ENCODE measurements around the gene MAST4. TPM values are rescaled to one million over a fixed set of nuclear protein-coding genes. Genes with fewer than 3 reads are reported as not detected.

Gene MAST4
- total and polyA plus RNA-seq, 2 donors from 2014 or later, result 27.3 to 31.4 TPM

DNA sequence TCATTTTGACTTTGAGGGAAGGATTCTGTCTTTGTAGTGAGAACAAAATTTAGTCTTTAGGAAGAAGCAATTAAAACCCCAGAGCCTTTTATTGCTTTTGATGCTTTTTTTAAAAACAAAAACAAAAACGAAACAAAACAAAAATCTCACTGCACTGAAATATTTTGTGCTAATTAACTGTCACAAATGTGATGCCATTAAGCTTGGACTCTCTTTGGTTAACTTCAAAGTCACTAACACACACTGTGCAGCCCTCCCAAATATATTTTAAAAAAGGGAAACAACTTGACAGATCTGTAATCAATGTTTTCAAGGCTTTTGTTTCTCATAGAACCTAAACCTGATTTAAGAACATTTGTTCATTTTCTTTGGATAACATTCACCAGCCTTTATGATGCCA, 290.7 kb downstream of the MAST4 start:
- Histone ChIP-seq H3K4me3 (ENCODE audit: low read length in 3 of 3) (no peak overlapping the region), H3K27ac (ENCODE audit: low read depth in 2 of 2, low read length in 2 of 2) (no peak overlapping the region), H3K9me3 (ENCODE audit: control insufficient read depth in 2 of 3, insufficient read depth in 1 of 3, low read length in 3 of 3) (no peaks in the 10 kb centered on the region), H3K27me3 (ENCODE audit: control insufficient read depth, insufficient read depth, low read length) (no peaks in the 10 kb centered on the region), H3K36me3 (ENCODE audit: control insufficient read depth in 2 of 3, insufficient read depth in 3 of 3, low read length in 3 of 3) (no peaks in the 10 kb centered on the region), H3K4me1 (ENCODE audit: control insufficient read depth in 2 of 3, insufficient read depth in 2 of 3, low read depth in 1 of 3, low read length in 3 of 3) (peaks cover 0 to 10% (median 2%) of the 10 kb centered on the region in 3 donors), H3K9ac (ENCODE audit: low read length in 3 of 3) (no peak overlapping the region)
- DNase-seq, result no peak
- TF ChIP-seq, protein P1, sequence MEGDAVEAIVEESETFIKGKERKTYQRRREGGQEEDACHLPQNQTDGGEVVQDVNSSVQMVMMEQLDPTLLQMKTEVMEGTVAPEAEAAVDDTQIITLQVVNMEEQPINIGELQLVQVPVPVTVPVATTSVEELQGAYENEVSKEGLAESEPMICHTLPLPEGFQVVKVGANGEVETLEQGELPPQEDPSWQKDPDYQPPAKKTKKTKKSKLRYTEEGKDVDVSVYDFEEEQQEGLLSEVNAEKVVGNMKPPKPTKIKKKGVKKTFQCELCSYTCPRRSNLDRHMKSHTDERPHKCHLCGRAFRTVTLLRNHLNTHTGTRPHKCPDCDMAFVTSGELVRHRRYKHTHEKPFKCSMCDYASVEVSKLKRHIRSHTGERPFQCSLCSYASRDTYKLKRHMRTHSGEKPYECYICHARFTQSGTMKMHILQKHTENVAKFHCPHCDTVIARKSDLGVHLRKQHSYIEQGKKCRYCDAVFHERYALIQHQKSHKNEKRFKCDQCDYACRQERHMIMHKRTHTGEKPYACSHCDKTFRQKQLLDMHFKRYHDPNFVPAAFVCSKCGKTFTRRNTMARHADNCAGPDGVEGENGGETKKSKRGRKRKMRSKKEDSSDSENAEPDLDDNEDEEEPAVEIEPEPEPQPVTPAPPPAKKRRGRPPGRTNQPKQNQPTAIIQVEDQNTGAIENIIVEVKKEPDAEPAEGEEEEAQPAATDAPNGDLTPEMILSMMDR (IDR thresholded peaks at IDR 0.05; ENCODE audit: borderline replicate concordance, extremely low read depth, insufficient read depth), result no peak
- FAIRE-seq, result no peak
- intact Hi-C loops (cut with DNase I), result no loop called here

DNA sequence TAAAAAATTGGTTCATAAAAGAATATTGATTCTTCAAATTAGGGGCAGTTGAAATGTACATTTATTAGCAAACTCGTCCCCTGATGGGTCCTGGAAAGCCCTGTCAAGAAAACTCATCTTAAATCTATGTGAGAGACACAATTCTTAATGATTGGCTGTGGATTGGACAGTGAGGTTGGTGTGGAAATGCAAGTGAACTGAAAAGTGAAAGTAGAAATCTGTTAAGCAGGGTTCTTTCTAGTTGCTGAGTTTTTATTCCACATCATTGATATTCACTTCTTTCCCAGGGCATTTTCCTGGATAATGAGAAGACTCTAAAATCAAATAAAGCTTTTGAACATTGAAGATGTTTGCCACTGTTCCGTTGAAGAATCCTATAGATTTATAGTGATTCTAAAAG, 292.4 kb downstream of the MAST4 start:
- FAIRE-seq (no peak), DNase-seq (no peak)
- no peaks in the 10 kb centered on the region for H3K9me3 ChIP-seq (ENCODE audit: control insufficient read depth in 2 of 3, insufficient read depth in 1 of 3, low read length in 3 of 3)
- H3K4me1 ChIP-seq (ENCODE audit: control insufficient read depth in 2 of 3, insufficient read depth in 2 of 3, low read depth in 1 of 3, low read length in 3 of 3), result peaks cover 0 to 10% (median 2%) of the 10 kb centered on the region in 3 donors
- TF ChIP-seq, protein P1 (IDR thresholded peaks at IDR 0.05; ENCODE audit: borderline replicate concordance, extremely low read depth, insufficient read depth), result no peak
- no peak overlapping the region for H3K4me3 ChIP-seq (ENCODE audit: low read length in 3 of 3)
- intact Hi-C loops (cut with DNase I), result no loop called here
- H3K36me3 ChIP-seq (ENCODE audit: control insufficient read depth in 2 of 3, insufficient read depth in 3 of 3, low read length in 3 of 3), result no peaks in the 10 kb centered on the region
- no peaks in the 10 kb centered on the region for H3K27me3 ChIP-seq (ENCODE audit: control insufficient read depth, insufficient read depth, low read length)
- H3K27ac ChIP-seq (ENCODE audit: low read depth in 2 of 2, low read length in 2 of 2), result no peak overlapping the region
- H3K9ac ChIP-seq (ENCODE audit: low read length in 3 of 3), result no peak overlapping the region

DNA sequence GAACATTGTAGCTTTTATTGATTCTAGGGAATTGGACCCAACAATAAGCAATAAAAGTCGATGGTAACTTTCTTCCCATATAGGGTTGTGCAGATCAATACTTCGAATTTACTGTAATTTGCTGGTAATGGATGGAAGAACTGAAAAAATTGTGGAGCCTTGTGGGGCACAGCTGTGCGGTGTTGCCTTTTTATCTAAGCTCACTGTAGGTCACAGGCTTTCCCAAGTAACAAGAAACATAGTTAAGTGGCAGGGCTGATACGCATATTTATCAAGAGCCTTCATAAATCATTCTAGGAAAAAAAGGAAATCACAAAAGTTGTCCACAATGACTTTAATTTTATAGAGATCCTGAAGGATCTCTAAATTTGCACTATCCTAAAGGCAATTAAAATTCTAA, 292.9 kb downstream of the MAST4 start:
- Histone ChIP-seq H3K4me1 (ENCODE audit: control insufficient read depth in 2 of 3, insufficient read depth in 2 of 3, low read depth in 1 of 3, low read length in 3 of 3) (peaks cover 0 to 10% (median 2%) of the 10 kb centered on the region in 3 donors), H3K9me3 (ENCODE audit: control insufficient read depth in 2 of 3, insufficient read depth in 1 of 3, low read length in 3 of 3) (no peaks in the 10 kb centered on the region), H3K4me3 (ENCODE audit: low read length in 3 of 3) (no peak overlapping the region), H3K27me3 (ENCODE audit: control insufficient read depth, insufficient read depth, low read length) (no peaks in the 10 kb centered on the region), H3K36me3 (ENCODE audit: control insufficient read depth in 2 of 3, insufficient read depth in 3 of 3, low read length in 3 of 3) (no peaks in the 10 kb centered on the region), H3K9ac (ENCODE audit: low read length in 3 of 3) (no peak overlapping the region), H3K27ac (ENCODE audit: low read depth in 2 of 2, low read length in 2 of 2) (no peak overlapping the region)
- FAIRE-seq, result no peak
- no peak for DNase-seq
- intact Hi-C loops (cut with DNase I), result no loop called here
- TF ChIP-seq, protein P1 (IDR thresholded peaks at IDR 0.05; ENCODE audit: borderline replicate concordance, extremely low read depth, insufficient read depth), result no peak

DNA sequence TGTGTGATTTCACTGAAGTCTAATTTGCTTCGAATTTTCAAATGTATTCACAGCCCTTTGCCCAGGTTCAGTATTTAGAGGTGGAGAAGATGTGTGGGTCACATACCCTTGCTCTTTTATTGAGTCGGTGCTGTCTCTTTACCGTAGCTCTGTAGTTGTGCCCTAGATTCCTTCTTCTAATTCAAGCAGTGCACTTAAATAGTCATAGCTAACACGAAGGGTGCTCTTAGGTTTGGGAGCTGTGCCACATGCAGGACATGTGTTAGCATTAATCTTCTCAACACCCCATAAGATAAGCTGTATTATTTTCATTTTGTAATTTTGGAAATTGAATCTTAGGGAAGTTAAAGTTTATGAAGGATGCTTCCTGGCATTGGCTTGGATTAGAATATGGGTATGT, 293.3 kb downstream of the MAST4 start:
- Histone ChIP-seq H3K27me3 (ENCODE audit: control insufficient read depth, insufficient read depth, low read length) (no peaks in the 10 kb centered on the region), H3K36me3 (ENCODE audit: control insufficient read depth in 2 of 3, insufficient read depth in 3 of 3, low read length in 3 of 3) (no peaks in the 10 kb centered on the region), H3K27ac (ENCODE audit: low read depth in 2 of 2, low read length in 2 of 2) (no peak overlapping the region), H3K4me3 (ENCODE audit: low read length in 3 of 3) (no peak overlapping the region), H3K4me1 (ENCODE audit: control insufficient read depth in 2 of 3, insufficient read depth in 2 of 3, low read depth in 1 of 3, low read length in 3 of 3) (peaks cover 0 to 10% (median 2%) of the 10 kb centered on the region in 3 donors), H3K9ac (ENCODE audit: low read length in 3 of 3) (no peak overlapping the region), H3K9me3 (ENCODE audit: control insufficient read depth in 2 of 3, insufficient read depth in 1 of 3, low read length in 3 of 3) (no peaks in the 10 kb centered on the region)
- TF ChIP-seq, protein P1 (IDR thresholded peaks at IDR 0.05; ENCODE audit: borderline replicate concordance, extremely low read depth, insufficient read depth), result no peak
- FAIRE-seq (no peak), DNase-seq (no peak)
- intact Hi-C loops (cut with DNase I), result no loop called here
